ENCODE data around the gene GZF1. TPM values are rescaled to one million over a fixed set of nuclear protein-coding genes. Genes with fewer than 3 reads are reported as not detected.

GZF1 gene
- total RNA-seq, 1 donor from 2014 or later = 9.6 TPM

DNA sequence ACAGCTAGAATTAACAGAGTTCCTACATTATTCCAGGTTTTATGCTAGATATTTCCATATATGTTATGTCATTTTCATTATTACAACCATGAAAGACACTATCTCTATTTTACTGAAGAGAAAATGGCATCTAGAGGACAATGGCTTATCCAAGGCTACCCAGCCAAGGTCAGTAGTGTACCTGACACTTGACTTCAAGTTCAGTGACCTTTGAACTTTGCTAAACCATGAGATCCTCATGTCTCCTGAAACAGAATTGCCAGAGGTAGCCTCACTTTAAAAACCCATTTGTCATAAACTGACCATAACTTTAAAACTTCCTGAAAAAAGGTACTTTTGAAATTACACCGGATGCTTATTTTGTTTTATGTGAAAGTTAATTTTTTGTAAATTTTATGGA lies 44.9 kb downstream of the GZF1 start:
- Mint-ChIP-seq H3K9me3 (no peaks in the 10 kb centered on the region), H3K27me3 (ENCODE audit: low read depth) (no peaks in the 10 kb centered on the region), H3K4me3 (ENCODE audit: low read depth) (no peak overlapping the region), H3K36me3 (ENCODE audit: low read depth) (peaks cover 27% of the 10 kb centered on the region), H3K27ac (no peak overlapping the region), H3K4me1 (ENCODE audit: low read depth) (peaks cover 40% of the 10 kb centered on the region)
- intact Hi-C loops (cut with micrococcal nuclease) = no loop called here
- DNase-seq (ENCODE audit: low spot score) = no peak

DNA sequence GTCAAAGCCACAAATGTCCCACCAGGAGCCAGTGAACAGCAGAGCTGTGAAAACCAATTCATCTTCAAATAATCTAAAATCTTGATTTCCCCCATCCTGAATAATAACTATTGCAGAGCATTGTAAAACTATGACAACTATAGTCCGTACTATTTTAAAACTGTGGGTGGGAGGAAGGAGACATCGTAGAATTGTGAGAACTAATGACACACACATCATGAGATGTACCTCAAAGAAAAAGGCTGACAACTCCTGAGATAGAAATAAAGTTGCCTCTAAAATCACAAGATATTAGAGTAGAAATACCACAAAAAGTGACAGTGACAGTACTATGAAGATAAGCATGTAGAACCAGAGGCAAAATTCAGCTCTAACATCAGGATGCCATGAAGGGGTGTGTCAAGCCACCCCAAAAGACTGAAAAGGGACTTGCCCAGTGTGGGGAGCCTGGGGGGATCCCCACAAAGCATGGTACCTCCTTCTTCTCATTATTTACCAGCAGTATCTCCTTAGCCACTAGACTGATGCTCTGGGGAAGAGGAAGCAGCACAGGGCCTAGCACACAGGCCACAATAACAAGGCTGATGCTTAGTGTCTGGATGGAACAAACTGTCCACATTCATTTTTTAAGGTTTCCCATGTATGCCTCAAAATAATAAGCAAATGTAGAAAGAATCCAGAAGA lies 45.9 kb downstream of the GZF1 start:
- no peaks in the 10 kb centered on the region for H3K27me3 Mint-ChIP-seq (ENCODE audit: low read depth)
- peaks cover 17% of the 10 kb centered on the region for H3K36me3 Mint-ChIP-seq (ENCODE audit: low read depth)
- peak overlapping the region; percentile 79 for H3K27ac Mint-ChIP-seq
- H3K4me1 Mint-ChIP-seq (ENCODE audit: low read depth) = peaks cover 36% of the 10 kb centered on the region
- intact Hi-C loops (cut with micrococcal nuclease) = loop anchor here (1.0 kb wide), 2 partner anchors 9 to 12 kb away; no protein-coding TSS in a partner anchor
- DNase-seq (ENCODE audit: low spot score) = no peak
- H3K9me3 Mint-ChIP-seq = no peaks in the 10 kb centered on the region
- no peak overlapping the region for H3K4me3 Mint-ChIP-seq (ENCODE audit: low read depth)

DNA sequence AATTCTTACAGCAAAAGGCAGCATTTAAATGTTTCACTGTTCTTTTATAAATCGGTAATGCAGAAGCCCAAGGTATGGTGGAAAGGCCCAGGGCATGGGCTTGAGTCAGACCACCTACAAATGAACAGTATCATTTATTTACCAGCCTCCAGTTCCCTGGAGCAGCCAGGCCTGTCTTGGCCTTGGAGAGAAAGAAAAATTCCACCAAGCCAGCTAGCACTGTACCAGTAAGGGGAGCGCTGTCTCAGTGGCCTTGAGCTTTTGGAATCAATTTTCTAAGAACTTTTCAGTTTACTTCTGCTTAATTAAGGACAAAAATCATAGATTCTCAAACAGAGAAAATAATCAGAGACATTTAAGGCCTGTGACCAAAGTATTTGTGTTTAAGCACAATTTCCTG lies 47.0 kb downstream of the GZF1 start:
- Mint-ChIP-seq H3K27me3 (ENCODE audit: low read depth) (no peaks in the 10 kb centered on the region), H3K4me3 (ENCODE audit: low read depth) (no peak overlapping the region), H3K4me1 (ENCODE audit: low read depth) (peaks cover 35% of the 10 kb centered on the region), H3K36me3 (ENCODE audit: low read depth) (peaks cover 14% of the 10 kb centered on the region), H3K9me3 (no peaks in the 10 kb centered on the region), H3K27ac (no peak overlapping the region)
- intact Hi-C loops (cut with micrococcal nuclease) = loop anchor here (1.0 kb wide), 2 partner anchors 10 to 11 kb away; no protein-coding TSS in a partner anchor
- DNase-seq (ENCODE audit: low spot score) = no peak

DNA sequence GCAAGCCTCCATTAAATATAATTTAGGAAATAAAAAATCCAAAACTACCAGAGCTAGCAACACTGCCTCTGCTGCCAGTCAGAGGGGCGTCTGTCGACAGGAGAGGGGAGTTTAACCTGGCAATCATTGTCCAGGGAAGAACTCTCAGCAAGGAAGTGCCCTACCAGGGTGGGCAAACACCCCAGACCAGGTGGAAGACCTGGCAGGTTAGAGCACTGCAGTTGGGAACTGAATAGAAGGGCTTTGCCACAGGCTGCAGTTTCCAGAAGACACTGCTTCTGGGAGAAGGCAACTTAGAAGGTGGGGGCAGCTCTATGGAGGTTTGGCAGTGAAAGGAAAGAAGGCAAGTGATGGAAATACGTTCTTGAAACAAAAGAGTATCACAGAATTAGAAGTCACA lies 47.8 kb downstream of the GZF1 start:
- H3K27me3 Mint-ChIP-seq (ENCODE audit: low read depth) = no peaks in the 10 kb centered on the region

GRCh38 chr20:23410916-23411695 lies 49.1 kb downstream of the GZF1 start:
- DNase-seq (ENCODE audit: low spot score) = no peak
- H3K4me1 Mint-ChIP-seq (ENCODE audit: low read depth) = peaks cover 34% of the 10 kb centered on the region
- no peaks in the 10 kb centered on the region for H3K9me3 Mint-ChIP-seq
- H3K4me3 Mint-ChIP-seq (ENCODE audit: low read depth) = no peak overlapping the region
- H3K27ac Mint-ChIP-seq = no peak overlapping the region
- intact Hi-C loops (cut with micrococcal nuclease) = no loop called here
- H3K36me3 Mint-ChIP-seq (ENCODE audit: low read depth) = peaks cover 19% of the 10 kb centered on the region
- no peaks in the 10 kb centered on the region for H3K27me3 Mint-ChIP-seq (ENCODE audit: low read depth)

More for the DNA sequence above, 47.8 kb downstream of the GZF1 start:
- Mint-ChIP-seq H3K9me3 (no peaks in the 10 kb centered on the region), H3K4me1 (ENCODE audit: low read depth) (peaks cover 31% of the 10 kb centered on the region), H3K4me3 (ENCODE audit: low read depth) (no peak overlapping the region), H3K27ac (no peak overlapping the region), H3K36me3 (ENCODE audit: low read depth) (peaks cover 12% of the 10 kb centered on the region)
- intact Hi-C loops (cut with micrococcal nuclease) = no loop called here
- DNase-seq (ENCODE audit: low spot score) = no peak

GRCh38 chr20:23412026-23412425 lies 50.0 kb downstream of the GZF1 start:
- Mint-ChIP-seq H3K36me3 (ENCODE audit: low read depth) (peaks cover 21% of the 10 kb centered on the region), H3K27ac (no peak overlapping the region), H3K9me3 (no peaks in the 10 kb centered on the region), H3K4me3 (ENCODE audit: low read depth) (no peak overlapping the region), H3K27me3 (ENCODE audit: low read depth) (no peaks in the 10 kb centered on the region), H3K4me1 (ENCODE audit: low read depth) (peaks cover 32% of the 10 kb centered on the region)
- intact Hi-C loops (cut with micrococcal nuclease) = no loop called here
- DNase-seq (ENCODE audit: low spot score) = no peak

- Mint-ChIP-seq H3K9me3 (no peaks in the 10 kb centered on the region), H3K27ac (no peak overlapping the region), H3K4me1 (ENCODE audit: low read depth) (peaks cover 29% of the 10 kb centered on the region), H3K4me3 (ENCODE audit: low read depth) (no peak overlapping the region), H3K27me3 (ENCODE audit: low read depth) (no peaks in the 10 kb centered on the region), H3K36me3 (ENCODE audit: low read depth) (peaks cover 17% of the 10 kb centered on the region)
- DNase-seq (ENCODE audit: low spot score) = no peak
- intact Hi-C loops (cut with micrococcal nuclease) = no loop called here
These were observed 52.0 kb downstream of the GZF1 start for GRCh38 chr20:23413862-23414422.

GRCh38 chr20:23414526-23415188 lies 52.7 kb downstream of the GZF1 start:
- H3K4me1 Mint-ChIP-seq (ENCODE audit: low read depth) = peaks cover 36% of the 10 kb centered on the region
- H3K9me3 Mint-ChIP-seq = no peaks in the 10 kb centered on the region
- H3K27ac Mint-ChIP-seq = no peak overlapping the region
- no peaks in the 10 kb centered on the region for H3K27me3 Mint-ChIP-seq (ENCODE audit: low read depth)
- peaks cover 17% of the 10 kb centered on the region for H3K36me3 Mint-ChIP-seq (ENCODE audit: low read depth)
- no peak overlapping the region for H3K4me3 Mint-ChIP-seq (ENCODE audit: low read depth)
- DNase-seq (ENCODE audit: low spot score) = no peak
- intact Hi-C loops (cut with micrococcal nuclease) = no loop called here

- no peak overlapping the region for H3K27ac Mint-ChIP-seq
- no peaks in the 10 kb centered on the region for H3K27me3 Mint-ChIP-seq (ENCODE audit: low read depth)
- H3K4me1 Mint-ChIP-seq (ENCODE audit: low read depth) = peaks cover 41% of the 10 kb centered on the region
- H3K36me3 Mint-ChIP-seq (ENCODE audit: low read depth) = peaks cover 17% of the 10 kb centered on the region
- no peaks in the 10 kb centered on the region for H3K9me3 Mint-ChIP-seq
- intact Hi-C loops (cut with micrococcal nuclease) = no loop called here
- no peak overlapping the region for H3K4me3 Mint-ChIP-seq (ENCODE audit: low read depth)
- no peak for DNase-seq (ENCODE audit: low spot score)
These were observed 53.6 kb downstream of the GZF1 start for GRCh38 chr20:23415555-23415954.

- intact Hi-C loops (cut with micrococcal nuclease) = no loop called here
- Mint-ChIP-seq H3K27ac (peak overlapping the region; percentile 30), H3K36me3 (ENCODE audit: low read depth) (peaks cover 17% of the 10 kb centered on the region), H3K4me1 (ENCODE audit: low read depth) (peaks cover 39% of the 10 kb centered on the region), H3K27me3 (ENCODE audit: low read depth) (no peaks in the 10 kb centered on the region), H3K9me3 (no peaks in the 10 kb centered on the region), H3K4me3 (ENCODE audit: low read depth) (no peak overlapping the region)
- DNase-seq (ENCODE audit: low spot score) = no peak
These were observed 54.1 kb downstream of the GZF1 start for GRCh38 chr20:23415959-23416583.

DNA sequence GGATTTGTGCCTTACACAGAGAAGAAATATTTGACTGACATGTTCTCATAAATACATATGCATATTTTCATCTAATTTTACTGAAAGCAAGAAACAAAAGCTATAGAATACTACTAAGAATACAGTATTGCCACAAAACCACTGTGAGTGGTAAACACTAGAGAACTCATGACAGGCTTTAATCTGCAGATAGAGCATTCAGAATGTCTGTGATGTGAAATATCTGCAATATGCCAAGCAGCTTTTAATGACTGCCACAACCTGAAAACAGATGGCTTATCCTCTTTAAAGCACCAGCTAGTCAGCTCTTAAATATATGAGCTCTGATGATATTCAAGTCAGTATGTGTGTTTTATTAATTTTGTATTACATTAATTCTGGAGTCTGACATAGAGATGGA lies 55.9 kb downstream of the GZF1 start:
- DNase-seq (ENCODE audit: low spot score) = no peak
- Mint-ChIP-seq H3K27ac (no peak overlapping the region), H3K27me3 (ENCODE audit: low read depth) (peaks cover 3% of the 10 kb centered on the region), H3K9me3 (no peaks in the 10 kb centered on the region), H3K4me3 (ENCODE audit: low read depth) (no peak overlapping the region), H3K36me3 (ENCODE audit: low read depth) (peaks cover 9% of the 10 kb centered on the region), H3K4me1 (ENCODE audit: low read depth) (peaks cover 48% of the 10 kb centered on the region)
- intact Hi-C loops (cut with micrococcal nuclease) = no loop called here

DNA sequence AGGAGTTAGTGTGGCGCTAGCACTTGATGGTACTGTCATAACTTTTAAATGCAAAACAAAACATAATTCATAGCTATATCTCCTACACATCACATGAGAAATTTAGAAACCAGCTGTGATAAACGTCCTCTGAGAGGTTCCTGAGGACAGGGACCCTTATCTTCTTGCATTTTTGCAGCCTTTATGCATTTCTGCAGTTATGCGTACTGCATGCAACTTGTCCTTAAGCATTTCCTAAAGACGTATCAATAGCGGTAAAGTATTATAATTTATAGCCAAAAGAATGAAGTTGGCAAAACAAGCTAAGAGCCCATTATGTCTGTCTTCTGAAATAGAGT lies 57.6 kb downstream of the GZF1 start:
- H3K9me3 Mint-ChIP-seq = no peaks in the 10 kb centered on the region
- peak overlapping the region; percentile 93 for H3K4me3 Mint-ChIP-seq (ENCODE audit: low read depth)
- peak overlapping the region; percentile 90 for H3K27ac Mint-ChIP-seq
- H3K36me3 Mint-ChIP-seq (ENCODE audit: low read depth) = peaks cover 9% of the 10 kb centered on the region
- no peak for DNase-seq (ENCODE audit: low spot score)
- H3K4me1 Mint-ChIP-seq (ENCODE audit: low read depth) = peaks cover 46% of the 10 kb centered on the region
- H3K27me3 Mint-ChIP-seq (ENCODE audit: low read depth) = peaks cover 4% of the 10 kb centered on the region
- intact Hi-C loops (cut with micrococcal nuclease) = no loop called here
